SJSA1 (cell line): ENCODE results near the gene GNG13. TPM values are rescaled to one million over a fixed set of nuclear protein-coding genes. Genes with fewer than 3 reads are reported as not detected.

Experiments used
- DNase-seq, 2 experiments: peaks; one replicate each; pipeline ENCODE4 v3.0.0-alpha.2; 2015 to 2020; ENCODE audit warnings: low spot score in 2 of 2, low read depth in 1 of 2
- H3K27ac ChIP-seq: fragments of 250-450 bp; sonication (Bioruptor Pico); 2 replicates; pipeline ENCODE4 v1.5.1; 2020; ENCODE audit warnings: mild to moderate bottlenecking, moderate library complexity
- H3K27me3 ChIP-seq: fragments of 250-450 bp; sonication (Bioruptor Pico); replicated peaks from 2 replicates; pipeline ENCODE4 v1.5.1; 2020; ENCODE audit warnings: mild to moderate bottlenecking, moderate library complexity
- H3K36me3 ChIP-seq: fragments of 250-450 bp; sonication (Bioruptor Pico); 2 replicates; pipeline ENCODE4 v1.5.1; 2020; ENCODE audit warnings: mild to moderate bottlenecking
- H3K4me1 ChIP-seq: fragments of 250-450 bp; sonication (Bioruptor Pico); replicated peaks from 2 replicates; pipeline ENCODE4 v1.6.1; 2021; ENCODE audit warnings: mild to moderate bottlenecking
- H3K4me3 ChIP-seq: fragments of 250-450 bp; sonication (Bioruptor Pico); 2 replicates; pipeline ENCODE4 v1.5.1; 2020; ENCODE audit warnings: mild to moderate bottlenecking
- H3K9me3 ChIP-seq: fragments of 250-450 bp; sonication (Bioruptor Pico); replicated peaks from 2 replicates; pipeline ENCODE4 v1.5.1; 2020; ENCODE audit warnings: mild to moderate bottlenecking
- total RNA-seq: library from RNA; depleted of rRNA; stranded (reverse); fragments of >200 nt; shearing (Covaris generic); gene quantifications from 2 replicates; pipeline ENCODE4 v1.2.3, GENCODE V29; 2014

The GNG13 gene
- total RNA-seq, 1 experiment from 2014 or later, result not detected

- Histone ChIP-seq H3K36me3 (no peaks in the 10 kb centered on the region), H3K27ac (no peak overlapping the region), H3K27me3 (0 out of 2 replicates have a peak, but pooled peaks cover 8% of the 10 kb centered on the region), H3K9me3 (no peaks in the 10 kb centered on the region), H3K4me3 (no peak overlapping the region), H3K4me1 (no peaks in the 10 kb centered on the region)
- DNase-seq, result no peak
Observed at GRCh38 chr16:767743-768235, 32.7 kb downstream of the GNG13 start.

GRCh38 chr16:766820-767640 lies 33.5 kb downstream of the GNG13 start:
- 0 out of 2 replicates have a peak, but pooled peaks cover 10% of the 10 kb centered on the region for H3K27me3 ChIP-seq
- H3K36me3 ChIP-seq, result no peaks in the 10 kb centered on the region
- H3K4me3 ChIP-seq, result no peak overlapping the region
- no peaks in the 10 kb centered on the region for H3K4me1 ChIP-seq
- H3K27ac ChIP-seq, result no peak overlapping the region
- no peak for DNase-seq
- no peaks in the 10 kb centered on the region for H3K9me3 ChIP-seq

DNA sequence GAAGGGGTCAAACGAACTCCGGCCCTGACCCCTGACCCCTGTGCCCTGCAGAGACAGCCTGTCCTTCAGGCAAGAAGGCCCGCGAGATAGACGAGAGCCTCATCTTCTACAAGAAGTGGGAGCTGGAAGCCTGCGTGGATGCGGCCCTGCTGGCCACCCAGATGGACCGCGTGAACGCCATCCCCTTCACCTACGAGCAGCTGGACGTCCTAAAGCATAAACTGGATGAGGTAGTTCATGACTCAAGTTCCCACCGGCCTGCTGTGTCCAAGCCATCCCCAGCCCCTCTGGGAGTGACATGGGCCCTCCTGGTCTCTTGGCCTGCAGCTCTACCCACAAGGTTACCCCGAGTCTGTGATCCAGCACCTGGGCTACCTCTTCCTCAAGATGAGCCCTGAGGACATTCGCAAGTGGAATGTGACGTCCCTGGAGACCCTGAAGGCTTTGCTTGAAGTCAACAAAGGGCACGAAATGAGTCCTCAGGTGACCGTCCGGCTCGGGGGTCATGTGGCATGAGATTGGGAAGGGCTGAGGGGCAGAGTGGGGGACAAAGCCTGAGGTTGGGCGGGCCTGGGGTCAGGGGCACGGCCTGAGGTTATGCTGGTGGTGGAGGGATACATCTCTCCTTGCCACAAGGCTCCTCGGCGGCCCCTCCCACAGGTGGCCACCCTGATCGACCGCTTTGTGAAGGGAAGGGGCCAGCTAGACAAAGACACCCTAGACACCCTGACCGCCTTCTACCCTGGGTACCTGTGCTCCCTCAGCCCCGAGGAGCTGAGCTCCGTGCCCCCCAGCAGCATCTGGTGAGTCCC lies 34.3 kb downstream of the GNG13 start:
- H3K36me3 ChIP-seq, result no peaks in the 10 kb centered on the region
- no peak overlapping the region for H3K4me3 ChIP-seq
- H3K4me1 ChIP-seq, result no peaks in the 10 kb centered on the region
- no peaks in the 10 kb centered on the region for H3K9me3 ChIP-seq
- 0 out of 2 replicates have a peak, but pooled peaks cover 16% of the 10 kb centered on the region for H3K27me3 ChIP-seq
- H3K27ac ChIP-seq, result no peak overlapping the region
- DNase-seq, result no peak

DNA sequence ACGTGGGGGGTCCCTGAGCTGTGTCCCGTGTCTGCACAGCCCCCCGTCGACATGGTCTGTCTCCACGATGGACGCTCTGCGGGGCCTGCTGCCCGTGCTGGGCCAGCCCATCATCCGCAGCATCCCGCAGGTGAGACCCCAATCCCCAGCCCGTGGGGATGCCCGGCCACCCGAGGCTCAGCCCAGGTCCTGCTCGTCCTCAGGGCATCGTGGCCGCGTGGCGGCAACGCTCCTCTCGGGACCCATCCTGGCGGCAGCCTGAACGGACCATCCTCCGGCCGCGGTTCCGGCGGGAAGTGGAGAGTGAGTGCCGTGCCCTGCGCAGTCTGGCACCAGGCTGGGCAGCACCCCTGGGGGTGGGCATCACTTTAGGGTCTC lies 35.1 kb downstream of the GNG13 start:
- Histone ChIP-seq H3K27me3 (peaks cover 21% of the 10 kb centered on the region; the same call in 1 of the 2 replicates), H3K4me1 (no peaks in the 10 kb centered on the region; the same call in 1 of the 2 replicates), H3K9me3 (no peaks in the 10 kb centered on the region), H3K27ac (no peak overlapping the region), H3K4me3 (no peak overlapping the region), H3K36me3 (no peaks in the 10 kb centered on the region)
- no peak for DNase-seq

GRCh38 chr16:764848-765487 lies 35.6 kb downstream of the GNG13 start:
- Histone ChIP-seq H3K4me1 (no peaks in the 10 kb centered on the region; the same call in 1 of the 2 replicates), H3K27ac (no peak overlapping the region), H3K9me3 (no peaks in the 10 kb centered on the region), H3K36me3 (no peaks in the 10 kb centered on the region), H3K4me3 (no peak overlapping the region), H3K27me3 (peaks cover 21% of the 10 kb centered on the region; the same call in 1 of the 2 replicates)
- no peak for DNase-seq

GRCh38 chr16:764184-764750 lies 36.3 kb downstream of the GNG13 start:
- H3K36me3 ChIP-seq, result no peaks in the 10 kb centered on the region
- H3K4me1 ChIP-seq, result no peaks in the 10 kb centered on the region; the same call in 1 of the 2 replicates
- no peak overlapping the region for H3K4me3 ChIP-seq
- peaks cover 21% of the 10 kb centered on the region; the same call in 1 of the 2 replicates for H3K27me3 ChIP-seq
- no peak for DNase-seq
- H3K27ac ChIP-seq, result no peak overlapping the region
- H3K9me3 ChIP-seq, result no peaks in the 10 kb centered on the region

GRCh38 chr16:763369-764183 lies 37.0 kb downstream of the GNG13 start:
- H3K27me3 ChIP-seq, result peaks cover 21% of the 10 kb centered on the region; the same call in 1 of the 2 replicates
- DNase-seq, result no peak
- no peaks in the 10 kb centered on the region for H3K9me3 ChIP-seq
- H3K36me3 ChIP-seq, result no peaks in the 10 kb centered on the region
- no peak overlapping the region for H3K27ac ChIP-seq
- no peak overlapping the region for H3K4me3 ChIP-seq
- no peaks in the 10 kb centered on the region; the same call in 1 of the 2 replicates for H3K4me1 ChIP-seq

- H3K27me3 ChIP-seq, result peaks cover 21% of the 10 kb centered on the region; the same call in 1 of the 2 replicates
- H3K27ac ChIP-seq, result no peak overlapping the region
- no peaks in the 10 kb centered on the region for H3K36me3 ChIP-seq
- no peaks in the 10 kb centered on the region; the same call in 1 of the 2 replicates for H3K4me1 ChIP-seq
- no peak for DNase-seq
- no peak overlapping the region for H3K4me3 ChIP-seq
- no peaks in the 10 kb centered on the region for H3K9me3 ChIP-seq
Observed at GRCh38 chr16:762595-763268, 37.8 kb downstream of the GNG13 start.

DNA sequence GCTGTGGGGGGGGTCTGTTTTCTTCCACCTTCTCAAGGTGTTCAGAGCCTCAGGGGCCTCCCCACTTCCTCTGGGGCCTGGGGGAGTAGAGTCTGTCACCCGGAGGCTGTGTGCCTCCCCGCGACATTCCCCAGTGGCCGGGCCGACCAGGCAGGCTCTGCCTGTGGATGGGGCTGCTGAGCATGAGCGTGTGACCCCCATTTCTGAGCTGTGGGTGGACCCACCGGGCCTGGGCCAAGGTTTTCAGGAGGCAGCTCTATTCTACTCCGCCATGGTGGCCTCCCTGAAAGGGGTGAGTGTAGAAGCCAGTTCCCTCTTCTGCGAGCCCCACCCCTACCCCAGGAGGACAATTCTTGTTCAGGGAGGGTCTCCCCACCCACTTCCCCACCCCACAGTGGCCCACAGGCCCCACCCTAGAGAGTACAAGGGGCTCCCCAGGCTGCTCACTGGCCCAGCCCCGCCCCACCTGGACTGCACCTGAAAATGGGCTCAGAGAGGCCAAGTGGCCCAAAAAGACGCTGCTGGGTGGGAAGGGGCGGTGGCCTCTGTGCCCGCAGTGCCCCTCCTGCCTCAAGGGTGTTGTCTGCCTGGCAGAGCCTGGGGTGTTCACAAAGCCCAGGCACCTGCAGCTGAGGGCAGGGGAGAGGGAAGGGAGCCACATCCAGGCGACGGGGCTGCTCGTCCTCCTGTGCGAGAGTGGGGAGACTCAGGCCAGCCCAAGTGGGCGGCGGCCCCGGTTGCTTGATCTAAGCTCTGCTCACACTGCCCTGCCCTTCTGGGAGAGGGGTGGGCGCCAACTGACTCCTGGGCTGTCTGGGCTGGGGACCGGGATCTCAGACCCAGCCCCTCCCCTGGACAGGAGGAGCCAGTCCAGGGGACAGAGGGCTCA lies 38.7 kb downstream of the GNG13 start:
- peaks cover 24% of the 10 kb centered on the region; the same call in 1 of the 2 replicates for H3K27me3 ChIP-seq
- DNase-seq, result no peak
- H3K4me1 ChIP-seq, result no peaks in the 10 kb centered on the region; the same call in 1 of the 2 replicates
- H3K9me3 ChIP-seq, result no peaks in the 10 kb centered on the region; the same call in 1 of the 2 replicates
- no peaks in the 10 kb centered on the region for H3K36me3 ChIP-seq
- no peak overlapping the region for H3K4me3 ChIP-seq
- no peak overlapping the region for H3K27ac ChIP-seq

GRCh38 chr16:760545-761343 lies 39.8 kb downstream of the GNG13 start, which contains the start of gene MSLN:
TSS of gene MSLN (plus strand) at chr16:760734. CDS start at chr16:762681, 1,947 bp downstream.
- peaks cover under 1% of the 10 kb centered on the region; the same call in 1 of the 2 replicates for H3K9me3 ChIP-seq
- H3K36me3 ChIP-seq, result no peaks in the 10 kb centered on the region
- no peak within 1 kb of the TSS for H3K4me3 ChIP-seq
- no peaks in the 10 kb centered on the region; the same call in 1 of the 2 replicates for H3K4me1 ChIP-seq
- peaks cover 35% of the 10 kb centered on the region; the same call in 1 of the 2 replicates for H3K27me3 ChIP-seq
- no peak for DNase-seq
- no peak within 1 kb of the TSS for H3K27ac ChIP-seq
